GM12878 (cell line): ENCODE results near the gene NELFE. TPM values are rescaled to one million over a fixed set of nuclear protein-coding genes. Genes with fewer than 3 reads are reported as not detected.

ENCODE experiments used
- ATAC-seq: fragments of 200-7000 bp; cut with Tn5 transposase; 3 replicates; pipeline ENCODE4 v1.9.1; 2020; ENCODE audit warnings: mild to moderate bottlenecking, moderate library complexity
- BruUV-seq: library from RNA; stranded (reverse); fragments of 400-500 nt; replicated peaks from 2 replicates; lab custom pipeline; 2021; lab: Mats Ljungman, UMichigan
- CTCF ChIA-PET: fragments of 300-600 bp; sonication (Branson Sonifier 250); formaldehyde crosslinking; extraction: SDS; loops from one replicate; lab custom pipeline; 2021; ENCODE audit warnings: inconsistent platforms; lab: Yijun Ruan, JAX
- POLR2A ChIA-PET: fragments of 350-600 bp; formaldehyde crosslinking; extraction: SDS; loops from one replicate; lab custom pipeline; 2021; ENCODE audit warnings: inconsistent platforms; lab: Charles Lee
- RAD21 ChIA-PET: fragments of 300-600 bp; sonication (Branson Sonifier 250); formaldehyde crosslinking; loops from one replicate; lab custom pipeline; 2023; ENCODE audit warnings: antibody characterized with exemption; ENCODE audit not compliant: unreplicated experiment; lab: Charles Lee
- SMC1A ChIA-PET: fragments of 300-600 bp; sonication (Branson Sonifier 250); formaldehyde crosslinking; loops from one replicate; lab custom pipeline; 2023; ENCODE audit not compliant: unreplicated experiment, uncharacterized antibody; lab: Charles Lee
- DNase-seq: peaks from one replicate; pipeline ENCODE4 v3.0.0-alpha.2; 2011; ENCODE audit warnings: low read depth, low spot score
- FAIRE-seq: peaks from 3 replicates; lab custom pipeline; 2011; peaks lifted over from hg19 to GRCh38; lab: Jason Lieb, UNC
- H2AFZ ChIP-seq: 2 replicates; pipeline ENCODE4 v1.6.0; 2011; ENCODE audit warnings: low read depth, low read length, control low read depth; ENCODE audit not compliant: control insufficient read depth
- H3K27ac ChIP-seq: 2 replicates; pipeline ENCODE4 v1.5.1; 2011; ENCODE audit warnings: control low read depth; ENCODE audit not compliant: control insufficient read depth, insufficient read depth
- H3K27me3 ChIP-seq, 2 experiments: replicated peaks in 1 of 2; 2 replicates each; pipeline versions ENCODE4 v1.6.0 to v1.6.1; 2011; ENCODE audit warnings: low read length in 1 of 2; ENCODE audit not compliant: control insufficient read depth in 2 of 2, insufficient read depth in 2 of 2
- H3K36me3 ChIP-seq, 2 experiments: 2 replicates each; pipeline ENCODE4 v1.5.1; 2011; ENCODE audit warnings: low read length in 1 of 2; ENCODE audit not compliant: control insufficient read depth in 2 of 2, insufficient read depth in 2 of 2
- H3K4me1 ChIP-seq: 2 replicates; pipeline ENCODE4 v1.6.1; 2011; ENCODE audit warnings: mild to moderate bottlenecking, low read length, moderate library complexity, mixed read lengths; ENCODE audit not compliant: control insufficient read depth, insufficient read depth
- H3K4me2 ChIP-seq: 2 replicates; pipeline ENCODE4 v1.6.0; 2011; ENCODE audit warnings: control low read depth; ENCODE audit not compliant: control insufficient read depth, insufficient read depth
- H3K4me3 ChIP-seq: fragments of 200-600 bp; sonication (generic); 2 replicates; pipeline ENCODE4 v1.5.1; 2016
- H3K79me2 ChIP-seq: 2 replicates; pipeline ENCODE4 v1.6.0; 2011; ENCODE audit warnings: low read length; ENCODE audit not compliant: control insufficient read depth, insufficient read depth
- H3K9ac ChIP-seq: 2 replicates; pipeline ENCODE4 v1.8.0; 2011; ENCODE audit warnings: low read length, control low read depth, mixed read lengths; ENCODE audit not compliant: control insufficient read depth, insufficient read depth
- H3K9me3 ChIP-seq: replicated peaks from 3 replicates; pipeline ENCODE4 v1.5.1; 2011; ENCODE audit warnings: mild to moderate bottlenecking, low read length; ENCODE audit not compliant: control insufficient read depth, insufficient read depth
- H4K20me1 ChIP-seq: 2 replicates; pipeline ENCODE4 v1.6.0; 2011; ENCODE audit not compliant: control insufficient read depth, insufficient read depth
- CREM ChIP-seq: IDR thresholded peaks from 2 replicates; pipeline ENCODE4 v1.6.1; 2014; ENCODE audit warnings: antibody characterized with exemption, low read depth
- NRF1 ChIP-seq: conservative IDR thresholded peaks from 2 replicates; pipeline ENCODE4 v1.6.1; 2011; ENCODE audit warnings: mild to moderate bottlenecking, low read depth, low read length, improper control_type of control experiment
- RAD21 ChIP-seq: IDR thresholded peaks from 2 replicates; pipeline ENCODE4 v1.6.1; 2011; ENCODE audit warnings: mild to moderate bottlenecking, low read depth, low read length, moderate library complexity; ENCODE audit not compliant: insufficient read depth
- RUNX3 ChIP-seq: IDR thresholded peaks from 2 replicates; pipeline ENCODE4 v1.6.1; 2012; ENCODE audit warnings: low read length, inconsistent platforms
- SMAD5 ChIP-seq: IDR thresholded peaks from 2 replicates; pipeline ENCODE4 v1.6.1; 2016; ENCODE audit warnings: antibody characterized with exemption, low read depth
- ZNF217 ChIP-seq: fragments of 450-650 bp; IDR thresholded peaks from 2 replicates; pipeline ENCODE4 v1.6.1; 2017; ENCODE audit warnings: antibody characterized with exemption, mild to moderate bottlenecking
- WGBS: methylation state at CpG from one replicate; pipeline ENCODE4 v1.1.6; 2016; ENCODE audit warnings: low lambda C conversion rate; ENCODE audit not compliant: insufficient replicate concordance, insufficient coverage; ENCODE audit errors: missing lambda C conversion rate; 5-methylcytosine and 5-hydroxymethylcytosine counted together
- in situ Hi-C: fragments of 300-500 bp; cut with MboI; formaldehyde crosslinking; loops from 9 replicates; pipeline ENCODE4 v1.14.3; 2018; ENCODE audit warnings: mixed read lengths
- intact Hi-C: fragments of 100-400 bp; cut with micrococcal nuclease; formaldehyde crosslinking; loops from one replicate; pipeline ENCODE4 v1.14.2; 2022; ENCODE audit not compliant: unreplicated experiment
- polyA plus RNA-seq, 11 experiments: library from polyadenylated mRNA; depleted of rRNA in 4 of 11; unstranded in 6 of 11; stranded (reverse) in 5 of 11; fragments of >200 nt; fragmentation: Nextera tagmentation in 4 of 11; fragmentation: Illumina TruSeq in 1 of 11; extraction: Ambion mirVana in 4 of 11; extraction: Trizol in 1 of 11; gene quantifications; 1 replicate in 1 of 11; 2 replicates in 10 of 11; pipeline versions ENCODE4 v1.2.1 to v1.2.3, GENCODE V29; 2011 to 2016; ENCODE audit warnings: inconsistent platforms in 2 of 11, missing spikeins in 2 of 11, low read depth in 1 of 11
- total RNA-seq, 4 experiments: library from RNA; depleted of rRNA in 3 of 4; stranded (reverse); fragments of >200 nt in 3 of 4; fragmentation: Illumina TruSeq in 1 of 4; extraction: Trizol in 1 of 4; gene quantifications; 2 replicates each; pipeline versions ENCODE4 v1.2.1 to v1.2.3, GENCODE V29; 2013 to 2021

Gene NELFE
- total and polyA plus RNA-seq, 10 of the 15 experiments (the other 5 are each of a cell fraction or from before 2014, with no cell fraction given), result 8.5 to 105 (median 59.7) TPM

DNA sequence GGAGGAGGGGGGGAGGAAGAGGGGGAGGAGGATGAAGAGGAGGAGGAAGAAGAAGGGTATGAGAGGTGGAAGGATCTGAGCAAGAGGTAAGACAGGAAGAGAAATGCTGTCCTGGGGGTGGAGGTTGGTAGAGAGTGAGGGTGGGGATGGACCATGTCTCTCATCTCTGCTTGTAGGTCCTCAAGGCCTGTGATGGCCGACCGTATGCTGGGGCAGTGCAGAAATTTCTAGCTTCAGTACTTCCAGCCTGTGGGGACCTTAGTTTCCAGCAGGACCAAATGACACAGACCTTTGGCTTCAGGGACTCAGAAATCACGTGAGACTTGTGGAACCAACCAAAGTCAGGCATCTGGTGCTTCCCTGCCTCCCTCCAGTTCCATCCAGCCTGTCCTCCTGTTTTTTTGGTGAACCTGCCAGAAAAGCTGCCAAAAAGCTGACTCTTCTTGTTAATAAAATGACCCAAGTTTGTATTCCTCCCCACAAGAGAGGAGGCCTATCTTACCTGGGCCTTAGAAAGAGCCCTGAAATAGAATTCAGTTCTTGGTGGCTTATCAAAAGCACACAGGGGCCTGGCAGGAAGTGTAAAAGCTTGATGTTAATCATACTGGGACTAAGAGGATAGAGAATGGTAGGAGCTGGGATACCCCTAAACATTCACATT is 20.6 kb upstream of the NELFE start:
- CTCF ChIA-PET, result no interaction called here
- H3K27me3 ChIP-seq, result no peaks in the 10 kb centered on the region
- SMC1A ChIA-PET, result no interaction called here
- RAD21 ChIA-PET, result no interaction called here
- no peaks in the 10 kb centered on the region for H3K79me2 ChIP-seq
- no peak overlapping the region for H3K9ac ChIP-seq
- 90% methylated on average over 3 of the region's 3 CpGs for WGBS
- no peaks in the 10 kb centered on the region for H4K20me1 ChIP-seq
- ATAC-seq, result no peak
- H3K4me3 ChIP-seq, result no peak overlapping the region
- no peaks in the 10 kb centered on the region for H3K4me1 ChIP-seq
- DNase-seq, result no peak
- H3K9me3 ChIP-seq, result no peaks in the 10 kb centered on the region
- intact Hi-C loops (no loop called here), in situ Hi-C loops (loop anchor here (10.0 kb wide), 1 partner anchor 55 kb away; the partner anchor contains the start of gene CYP21A2)
- POLR2A ChIA-PET, result no interaction called here
- no peak overlapping the region for H3K4me2 ChIP-seq
- H3K36me3 ChIP-seq, result no peaks in the 10 kb centered on the region; a peak in 1 of 4 replicates
- TF ChIP-seq RUNX3, result no peak
- no peak overlapping the region for H3K27ac ChIP-seq
- no peak for FAIRE-seq
- no TSS peak for BruUV-seq
- H2AFZ ChIP-seq, result no peak overlapping the region

DNA sequence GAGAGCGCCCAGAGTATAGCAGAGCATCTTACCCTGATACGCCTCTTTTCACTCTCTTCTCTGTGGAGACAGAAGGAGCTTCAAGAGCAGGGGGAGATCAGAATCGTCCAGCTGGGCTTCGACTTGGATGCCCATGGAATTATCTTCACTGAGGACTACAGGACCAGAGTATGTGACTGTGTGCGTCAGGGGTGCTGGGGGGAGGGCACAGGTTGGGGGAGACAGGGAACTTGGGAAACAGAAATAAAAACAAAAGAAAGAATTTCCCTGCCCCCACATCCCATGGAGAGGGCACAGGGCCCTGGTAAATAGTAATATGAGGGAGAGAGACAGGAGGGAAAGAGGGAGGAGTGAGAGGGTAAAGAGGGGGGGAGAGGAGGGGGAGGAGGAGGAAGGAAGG is 20.1 kb upstream of the NELFE start:
- H3K9ac ChIP-seq, result no peak overlapping the region
- ChIA-PET RAD21 (no interaction called here), POLR2A (interaction anchor here (0.6 kb wide), 1 partner anchor 413 kb away, joined by 3 read pairs; no protein-coding TSS in a partner anchor), SMC1A (no interaction called here), CTCF (no interaction called here)
- no peaks in the 10 kb centered on the region for H3K79me2 ChIP-seq
- no TSS peak for BruUV-seq
- ATAC-seq (no peak), DNase-seq (no peak), FAIRE-seq (no peak)
- WGBS, result 82% methylated on average over 5 of the region's 5 CpGs
- intact Hi-C loops (no loop called here), in situ Hi-C loops (loop anchor here (10.0 kb wide), 1 partner anchor 56 kb away; the partner anchor contains the start of gene CYP21A2)
- no peak overlapping the region for H3K4me2 ChIP-seq
- H3K27ac ChIP-seq, result no peak overlapping the region
- H2AFZ ChIP-seq, result no peak overlapping the region
- H3K4me3 ChIP-seq, result no peak overlapping the region
- no peaks in the 10 kb centered on the region for H3K4me1 ChIP-seq
- H4K20me1 ChIP-seq, result no peaks in the 10 kb centered on the region
- no peaks in the 10 kb centered on the region; a peak in 1 of 4 replicates for H3K36me3 ChIP-seq
- H3K27me3 ChIP-seq, result no peaks in the 10 kb centered on the region
- H3K9me3 ChIP-seq, result no peaks in the 10 kb centered on the region
- TF ChIP-seq SMAD5 (no peak), NRF1 (no peak), RAD21 (no peak), ZNF217 (no peak), CREM (no peak)
